Omental fat pad (tissue), 4 donors: ENCODE data around the gene CUX1. TPM values are rescaled to one million over a fixed set of nuclear protein-coding genes. Genes with fewer than 3 reads are reported as not detected.

Experiments
- ATAC-seq: fragments of 150-250 bp; one replicate; pipeline ENCODE4 v1.9.1; 2016; ENCODE audit warnings: mild to moderate bottlenecking, moderate library complexity; ENCODE audit not compliant: low FRiP score
- DNase-seq: peaks from one replicate; pipeline ENCODE4 v3.0.0-alpha.2; 2019; ENCODE audit warnings: low spot score
- total RNA-seq, 4 donors: library from RNA; depleted of rRNA; stranded (reverse); fragments of >200 nt; gene quantifications; one replicate each; pipeline ENCODE4 v1.1.0, GENCODE V29; 2016
- TF ChIP-seq, protein P1 (sequence below), 3 donors: fragments of 450-650 bp; IDR thresholded peaks; one replicate each; pipeline ENCODE4 v1.5.1; 2016 to 2017; ENCODE audit warnings: antibody characterized with exemption in 3 of 3, mild to moderate bottlenecking in 3 of 3, moderate library complexity in 2 of 3

CUX1 gene
- total RNA-seq, 4 donors from 2014 or later = 67.6 to 141 (median 75.7) TPM

DNA sequence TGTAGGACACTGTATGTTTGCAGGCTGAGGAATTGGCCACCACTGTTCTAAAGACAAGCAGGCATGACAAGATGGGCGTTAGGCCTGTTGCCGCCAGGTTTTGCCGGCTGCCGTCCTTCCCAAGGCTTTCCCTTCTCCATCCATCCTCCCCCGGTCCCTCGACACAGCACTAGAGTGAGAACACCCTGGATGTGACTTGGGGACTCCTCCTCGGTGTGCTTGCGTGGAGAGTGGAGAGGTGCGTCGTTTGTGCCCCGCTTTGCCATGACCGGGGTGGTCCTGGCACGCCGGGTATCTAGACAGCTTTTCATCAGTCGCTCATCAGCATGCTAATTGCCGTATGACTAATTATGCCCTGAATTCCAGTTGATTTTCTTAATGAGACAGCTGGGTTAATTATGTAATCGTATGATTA is 262.6 kb downstream of the CUX1 start:
- no peak for ATAC-seq
- DNase-seq = no peak
- TF ChIP-seq, protein P1, sequence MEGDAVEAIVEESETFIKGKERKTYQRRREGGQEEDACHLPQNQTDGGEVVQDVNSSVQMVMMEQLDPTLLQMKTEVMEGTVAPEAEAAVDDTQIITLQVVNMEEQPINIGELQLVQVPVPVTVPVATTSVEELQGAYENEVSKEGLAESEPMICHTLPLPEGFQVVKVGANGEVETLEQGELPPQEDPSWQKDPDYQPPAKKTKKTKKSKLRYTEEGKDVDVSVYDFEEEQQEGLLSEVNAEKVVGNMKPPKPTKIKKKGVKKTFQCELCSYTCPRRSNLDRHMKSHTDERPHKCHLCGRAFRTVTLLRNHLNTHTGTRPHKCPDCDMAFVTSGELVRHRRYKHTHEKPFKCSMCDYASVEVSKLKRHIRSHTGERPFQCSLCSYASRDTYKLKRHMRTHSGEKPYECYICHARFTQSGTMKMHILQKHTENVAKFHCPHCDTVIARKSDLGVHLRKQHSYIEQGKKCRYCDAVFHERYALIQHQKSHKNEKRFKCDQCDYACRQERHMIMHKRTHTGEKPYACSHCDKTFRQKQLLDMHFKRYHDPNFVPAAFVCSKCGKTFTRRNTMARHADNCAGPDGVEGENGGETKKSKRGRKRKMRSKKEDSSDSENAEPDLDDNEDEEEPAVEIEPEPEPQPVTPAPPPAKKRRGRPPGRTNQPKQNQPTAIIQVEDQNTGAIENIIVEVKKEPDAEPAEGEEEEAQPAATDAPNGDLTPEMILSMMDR (IDR thresholded peaks at IDR 0.05) = no peak

DNA sequence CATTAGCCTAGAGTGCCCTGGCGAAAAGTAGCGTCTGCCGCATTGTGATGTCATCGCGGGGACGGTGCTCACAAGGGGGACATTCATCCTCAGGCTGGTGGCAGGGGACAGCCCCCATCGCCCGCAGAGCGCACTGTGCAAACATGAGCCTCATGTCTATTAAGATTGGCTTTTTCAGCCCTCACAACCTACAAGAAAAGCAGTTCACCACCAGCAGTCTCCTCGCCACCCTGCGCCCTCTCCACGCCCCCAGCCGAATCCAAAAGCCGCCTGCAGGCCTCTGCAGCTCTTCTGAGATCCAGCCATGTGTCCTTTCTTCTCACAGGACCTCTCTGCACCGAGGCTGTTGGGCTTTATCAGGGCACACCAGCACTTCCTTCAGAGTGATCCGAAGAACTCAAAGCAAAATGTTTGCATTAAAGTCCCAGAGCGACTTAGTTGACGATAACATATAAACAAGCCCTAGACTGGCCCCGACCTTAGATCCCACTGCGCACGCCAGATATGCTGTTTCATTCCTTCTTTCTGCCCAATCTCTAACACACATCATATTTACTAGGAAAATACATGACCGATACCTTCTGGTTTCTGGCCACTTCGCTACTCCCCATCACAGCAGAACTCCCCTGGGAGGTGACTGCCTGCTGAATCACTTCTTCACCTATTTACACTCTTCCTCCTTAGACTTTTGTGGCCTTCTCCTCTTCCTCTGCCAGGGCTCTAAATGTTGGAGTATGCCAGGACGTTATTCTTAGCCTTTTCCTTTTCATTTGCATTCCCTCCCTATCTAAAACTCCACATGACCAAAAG is 263.2 kb downstream of the CUX1 start:
- TF ChIP-seq, protein P1 (IDR thresholded peaks at IDR 0.05) = no peak
- ATAC-seq (no peak), DNase-seq (no peak)

DNA sequence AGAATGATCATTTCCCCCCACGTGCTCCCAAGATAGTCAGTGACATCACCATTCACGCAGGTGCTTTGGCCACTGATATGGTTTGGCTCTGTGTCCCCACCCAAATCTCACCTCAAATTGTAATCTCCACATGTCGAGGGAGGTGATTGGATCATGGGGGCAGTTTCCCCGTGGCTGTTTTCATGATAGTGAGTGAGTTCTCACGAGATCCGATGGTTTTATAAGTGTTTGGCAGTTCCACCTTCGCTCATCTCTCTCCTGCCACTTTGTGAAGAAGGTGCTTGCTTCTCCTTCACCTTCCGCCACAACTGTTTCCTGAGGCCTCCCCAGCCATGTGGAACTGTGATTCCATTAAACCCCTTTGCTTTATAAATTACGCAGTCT is 263.8 kb downstream of the CUX1 start:
- ATAC-seq (no peak), DNase-seq (no peak)
- TF ChIP-seq, protein P1 (IDR thresholded peaks at IDR 0.05) = no peak

DNA sequence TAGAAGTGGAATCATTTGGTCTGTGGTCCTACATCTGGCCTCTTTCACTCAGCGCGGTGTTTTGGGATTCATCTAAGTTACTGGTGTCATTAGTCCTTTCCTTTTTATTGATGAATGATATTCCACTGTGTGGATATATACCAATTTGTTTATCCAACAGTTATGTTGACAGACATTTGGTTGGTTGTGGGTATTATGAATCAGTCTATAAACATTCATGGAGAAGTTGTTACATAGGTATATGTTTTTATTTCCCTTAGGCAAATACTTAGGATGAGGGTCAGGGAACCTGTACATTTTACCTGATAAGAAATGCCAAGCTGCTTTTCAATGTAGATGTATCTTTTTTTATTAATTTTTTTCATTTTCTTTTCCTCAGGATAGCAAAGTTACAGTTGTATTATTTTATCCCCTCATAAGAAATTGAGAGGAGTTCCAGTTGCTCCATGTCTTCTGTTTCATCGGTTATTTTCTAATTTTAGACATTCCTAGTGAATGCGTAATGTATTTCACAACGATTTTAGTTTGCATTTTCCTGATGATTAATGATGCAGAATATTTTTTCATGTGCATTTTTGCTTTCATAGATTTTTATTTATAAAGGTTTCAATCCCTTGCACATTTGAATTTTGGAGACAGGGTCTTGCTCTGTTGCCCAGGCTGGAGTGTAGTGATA is 265.4 kb downstream of the CUX1 start:
- no peak for DNase-seq
- TF ChIP-seq, protein P1 (IDR thresholded peaks at IDR 0.05) = no peak
- no peak for ATAC-seq

DNA sequence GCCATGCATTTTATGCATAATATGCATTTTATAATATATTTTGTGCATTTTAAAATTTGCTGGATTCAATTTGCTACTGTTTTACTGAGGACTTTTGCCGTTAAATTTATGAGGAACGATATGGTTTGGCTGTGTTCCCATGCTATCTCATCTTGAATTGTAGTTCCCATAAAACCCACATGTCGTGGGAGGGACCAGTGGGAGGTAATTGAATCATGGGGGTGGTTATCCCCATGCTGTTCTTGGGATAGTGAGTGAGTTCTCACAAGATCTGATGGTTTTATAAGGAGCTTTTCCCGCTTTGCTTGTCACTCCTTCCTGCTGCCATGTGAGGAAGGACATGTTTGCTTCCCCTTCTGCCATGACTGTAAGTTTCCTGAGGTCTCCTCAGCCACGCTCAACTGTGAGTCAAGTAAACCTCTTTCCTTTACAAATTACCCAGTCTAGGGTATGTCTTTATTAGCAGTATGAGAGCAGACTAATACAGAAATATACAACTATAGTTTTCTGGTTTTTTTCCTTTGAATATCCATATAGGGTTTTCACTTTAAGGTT is 267.9 kb downstream of the CUX1 start:
- ATAC-seq (no peak), DNase-seq (peak; percentile 9)
- TF ChIP-seq, protein P1 (IDR thresholded peaks at IDR 0.05) = no peak

DNA sequence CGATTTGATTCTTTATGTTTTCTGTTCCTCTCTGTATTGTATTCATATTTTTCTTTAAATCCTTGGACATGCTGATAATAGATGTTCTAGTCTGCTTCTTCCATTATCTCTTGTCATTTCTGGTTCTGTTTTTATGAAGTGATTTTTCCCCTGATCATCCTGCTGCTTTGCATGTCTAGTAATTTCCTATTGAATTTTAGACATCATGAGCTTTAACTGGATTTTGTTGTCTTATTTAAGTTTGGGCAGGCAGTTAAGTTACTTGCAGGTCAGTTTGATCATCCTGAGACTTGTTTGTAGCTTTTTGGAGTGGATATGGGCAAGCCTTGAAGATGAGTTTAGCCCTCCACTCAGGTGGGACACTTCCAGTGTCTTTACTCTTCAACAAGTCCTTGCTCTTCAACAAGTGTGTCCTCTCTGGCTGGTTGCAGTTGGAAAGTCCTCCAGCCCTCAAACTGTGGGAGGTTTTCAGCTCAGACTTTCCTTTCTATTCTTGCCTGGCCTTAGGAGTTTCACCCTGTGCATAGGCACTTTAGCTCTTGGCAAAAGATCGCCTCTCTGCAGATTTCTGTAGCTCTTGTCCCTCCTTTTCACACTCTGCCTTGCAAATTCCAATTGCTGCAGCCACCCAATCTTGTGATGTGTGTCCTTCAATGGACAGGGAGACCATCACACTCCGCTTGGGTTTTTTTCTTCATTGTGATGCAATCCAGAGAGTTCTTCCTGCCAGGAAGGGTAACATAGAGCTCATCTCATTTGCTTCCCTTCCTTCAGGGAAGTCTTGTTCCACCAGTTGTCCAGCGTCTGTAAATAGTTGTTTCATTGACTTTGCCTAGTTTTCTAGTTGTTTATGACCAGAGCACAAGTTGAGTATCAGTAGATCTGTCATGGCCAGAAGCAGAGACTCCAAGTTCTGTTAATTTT is 272.0 kb downstream of the CUX1 start:
- no peak for ATAC-seq
- DNase-seq = no peak
- TF ChIP-seq, protein P1 (IDR thresholded peaks at IDR 0.05) = no peak
